K562 (cell line): Measurements from ENCODE around the gene MDM1. TPM values are rescaled to one million over a fixed set of nuclear protein-coding genes. Genes with fewer than 3 reads are reported as not detected.

Source experiments
- ARID1B ChIP-seq: fragments of 450-650 bp; IDR thresholded peaks from 2 replicates; pipeline ENCODE4 v1.6.1; 2016; ENCODE audit warnings: antibody characterized with exemption, mild to moderate bottlenecking, inconsistent platforms
- ARNT ChIP-seq, 2 experiments: fragments of 450-650 bp; IDR thresholded peaks; 2 replicates each; pipeline ENCODE4 v1.6.1; 2016; ENCODE audit warnings: mild to moderate bottlenecking in 1 of 2
- BMI1 ChIP-seq: fragments of 150-350 bp; IDR thresholded peaks from 2 replicates; pipeline ENCODE4 v1.6.1; 2014; ENCODE audit warnings: low read length
- BRF1 ChIP-seq: IDR thresholded peaks from 3 replicates; pipeline ENCODE4 v1.6.1; 2011; ENCODE audit warnings: borderline replicate concordance, mild to moderate bottlenecking; ENCODE audit not compliant: insufficient read length; ENCODE audit errors: extremely low read depth
- CBX3 ChIP-seq, 2 experiments: IDR thresholded peaks; 1 replicate in 1 of 2; 2 replicates in 1 of 2; pipeline ENCODE4 v1.6.1; 2012; ENCODE audit warnings: inconsistent platforms in 2 of 2, low read length in 2 of 2, borderline replicate concordance in 1 of 2, control low read depth in 1 of 2
- CEBPB ChIP-seq: fragments of 450-650 bp; IDR thresholded peaks from 2 replicates; pipeline ENCODE4 v1.6.1; 2016; ENCODE audit warnings: missing genetic modification characterization, missing compliant biosample characterization
- CLOCK ChIP-seq: fragments of 250-450 bp; sonication (Bioruptor Pico); IDR thresholded peaks from 2 replicates; pipeline ENCODE4 v1.4.0; 2020; ENCODE audit warnings: mild to moderate bottlenecking, moderate library complexity, borderline replicate concordance
- CREM ChIP-seq: IDR thresholded peaks from 2 replicates; pipeline ENCODE4 v1.6.1; 2014; ENCODE audit warnings: antibody characterized with exemption, low read depth
- E2F4 ChIP-seq: sonication (generic); formaldehyde crosslinking; IDR thresholded peaks from 2 replicates; pipeline ENCODE4 v1.8.0; 2022; ENCODE audit warnings: mild to moderate bottlenecking, low read depth, missing genetic modification reagents
- ELK3 ChIP-seq: fragments of 450-650 bp; formaldehyde crosslinking; IDR thresholded peaks from 2 replicates; pipeline ENCODE4 v1.4.0; 2020; ENCODE audit warnings: mild to moderate bottlenecking
- EP300 ChIP-seq: IDR thresholded peaks from 2 replicates; pipeline ENCODE4 v1.6.1; 2012; ENCODE audit warnings: low read length, improper control_type of control experiment
- JUND ChIP-seq, 2 experiments: IDR thresholded peaks; 2 replicates in 1 of 2; 3 replicates in 1 of 2; pipeline ENCODE4 v1.6.1; 2011; ENCODE audit warnings: borderline replicate concordance in 2 of 2, low read depth in 2 of 2, low read length in 2 of 2, improper control_type of control experiment in 1 of 2, missing biosample characterization in 1 of 2, missing genetic modification characterization in 1 of 2, missing genetic modification reagents in 1 of 2
- MYNN ChIP-seq, 2 experiments: sonication (generic); formaldehyde crosslinking in 1 of 2; IDR thresholded peaks; 2 replicates each; pipeline versions ENCODE4 v1.5.0 to v1.6.1; 2016 to 2020; ENCODE audit warnings: antibody characterized with exemption in 1 of 2, missing genetic modification reagents in 1 of 2
- PRMT5 ChIP-seq: sonication (generic); formaldehyde crosslinking; IDR thresholded peaks from 2 replicates; pipeline ENCODE4 v1.5.0; 2020; ENCODE audit warnings: missing genetic modification reagents
- SP2 ChIP-seq: IDR thresholded peaks from 2 replicates; pipeline ENCODE4 v1.6.1; 2011; ENCODE audit warnings: mild to moderate bottlenecking, low read depth, low read length, moderate library complexity; ENCODE audit not compliant: poor library complexity, severe bottlenecking; ENCODE audit errors: extremely low read depth
- ZBTB43 ChIP-seq: sonication (generic); formaldehyde crosslinking; IDR thresholded peaks from 2 replicates; pipeline ENCODE4 v1.8.0; 2023; ENCODE audit warnings: mild to moderate bottlenecking, missing genetic modification reagents
- ZEB2 ChIP-seq: fragments of 450-650 bp; IDR thresholded peaks from 2 replicates; pipeline ENCODE4 v1.6.1; 2016
- ZNF324 ChIP-seq: fragments of 250-450 bp; sonication (Bioruptor Pico); IDR thresholded peaks from 2 replicates; pipeline ENCODE4 v1.4.0; 2020; ENCODE audit warnings: mild to moderate bottlenecking
- ZNF512 ChIP-seq: IDR thresholded peaks from 2 replicates; pipeline ENCODE4 v1.6.1; 2016; ENCODE audit warnings: missing genetic modification characterization, missing compliant biosample characterization
- polyA plus RNA-seq, 8 experiments: library from polyadenylated mRNA; depleted of rRNA in 4 of 8; stranded (reverse) in 5 of 8; unstranded in 3 of 8; fragments of >200 nt; fragmentation: Nextera tagmentation in 2 of 8; fragmentation: Illumina TruSeq in 1 of 8; extraction: Ambion mirVana in 2 of 8; extraction: Trizol in 1 of 8; gene quantifications; 2 replicates each; pipeline versions ENCODE4 v1.2.1 to v1.2.3, GENCODE V29; 2011 to 2014; ENCODE audit warnings: inconsistent platforms in 1 of 8, missing spikeins in 1 of 8
- total RNA-seq, 7 experiments: library from RNA; depleted of rRNA in 6 of 7; stranded (reverse); fragments of >200 nt in 6 of 7; fragmentation: Illumina TruSeq in 2 of 7; extraction: Trizol in 2 of 7; gene quantifications; 2 replicates each; pipeline versions ENCODE4 v1.2.1 to v1.2.3, GENCODE V29; 2011 to 2021; ENCODE audit warnings: low replicate concordance in 1 of 7

The MDM1 gene
- total and polyA plus RNA-seq, 9 of the 15 experiments (the other 6 are each of a cell fraction or from before 2014, with no cell fraction given), result 7.5 to 16.8 (median 13.1) TPM

- TF ChIP-seq ZNF512 (tag) (peak; percentile 62; the same call in 1 of the 2 replicates), CEBPB (tag) (peak; percentile 92), BRF1 (no peak), MYNN (IDR thresholded peaks at IDR 0.05) (peak; percentile 99), MYNN (CRISPR knock-in tag; IDR thresholded peaks at IDR 0.05) (peak; percentile 93), ZBTB43 (CRISPR knock-in tag) (no peak), JUND (IDR thresholded peaks at IDR 0.05; ENCODE audit: borderline replicate concordance, low read depth, low read length) (peak; percentile 58; the same call in 1 of the 2 replicates), JUND (tag; IDR thresholded peaks at IDR 0.05; ENCODE audit: borderline replicate concordance, low read depth, low read length) (peak; percentile 74; the same call in 1 of the 3 replicates), E2F4 (no peak), ZEB2 (no peak), ZNF324 (CRISPR knock-in tag) (no peak), SP2 (no peak), PRMT5 (CRISPR knock-in tag) (no peak), BMI1 (peak; percentile 66; the same call in 1 of the 2 replicates), EP300 (no peak), CREM (peak; percentile 24; the same call in 1 of the 2 replicates), ELK3 (CRISPR knock-in tag) (no peak), CLOCK (CRISPR knock-in tag) (no peak), CBX3 (IDR thresholded peaks at IDR 0.05; ENCODE audit: borderline replicate concordance in 1 of 2, low read length in 2 of 2) (no peak), ARID1B (peak; percentile 57; the same call in 1 of the 2 replicates), ARNT (IDR thresholded peaks at IDR 0.05) (no peak)
Measured at GRCh38 chr12:68279227-68280054, 52.7 kb downstream of the MDM1 start (continued).
